ENCODE results near the gene ANTXR2.

The ANTXR2 gene

GRCh38 chr4:79886557-79886956, 186.5 kb downstream of the ANTXR2 start:
- no peak overlapping the region for H3K27ac ChIP-seq (ENCODE audit: poor library complexity, severe bottlenecking)
- no peak for TF ChIP-seq CTCF (IDR thresholded peaks at IDR 0.05; ENCODE audit: poor library complexity, severe bottlenecking)

GRCh38 chr4:79886021-79886420, 187.0 kb downstream of the ANTXR2 start:
- Histone ChIP-seq H3K27me3 (ENCODE audit: insufficient read depth, poor library complexity, severe bottlenecking) (no peaks in the 10 kb centered on the region), H3K4me3 (ENCODE audit: severe bottlenecking) (no peak overlapping the region), H3K9me3 (ENCODE audit: severe bottlenecking) (no peaks in the 10 kb centered on the region), H3K36me3 (ENCODE audit: low read depth) (no peaks in the 10 kb centered on the region), H3K27ac (ENCODE audit: poor library complexity, severe bottlenecking) (no peak overlapping the region), H3K4me1 (ENCODE audit: insufficient read depth, poor library complexity, severe bottlenecking) (no peaks in the 10 kb centered on the region)
- DNase-seq (ENCODE audit: low spot score): no peak
- no peak for ATAC-seq (ENCODE audit: low read depth)
- TF ChIP-seq CTCF (IDR thresholded peaks at IDR 0.05; ENCODE audit: poor library complexity, severe bottlenecking): no peak

More at GRCh38 chr4:79886557-79886956, 186.5 kb downstream of the ANTXR2 start:
- H3K9me3 ChIP-seq (ENCODE audit: severe bottlenecking): no peaks in the 10 kb centered on the region
- H3K27me3 ChIP-seq (ENCODE audit: insufficient read depth, poor library complexity, severe bottlenecking): no peaks in the 10 kb centered on the region
- DNase-seq (ENCODE audit: low spot score) (no peak), ATAC-seq (ENCODE audit: low read depth) (no peak)
- no peaks in the 10 kb centered on the region for H3K36me3 ChIP-seq (ENCODE audit: low read depth)
- no peak overlapping the region for H3K4me3 ChIP-seq (ENCODE audit: severe bottlenecking)
- H3K4me1 ChIP-seq (ENCODE audit: insufficient read depth, poor library complexity, severe bottlenecking): no peaks in the 10 kb centered on the region

- no peak for DNase-seq (ENCODE audit: low spot score)
- Histone ChIP-seq H3K4me3 (ENCODE audit: severe bottlenecking) (no peak overlapping the region), H3K9me3 (ENCODE audit: severe bottlenecking) (no peaks in the 10 kb centered on the region), H3K4me1 (ENCODE audit: insufficient read depth, poor library complexity, severe bottlenecking) (no peaks in the 10 kb centered on the region), H3K27ac (ENCODE audit: poor library complexity, severe bottlenecking) (no peak overlapping the region), H3K36me3 (ENCODE audit: low read depth) (no peaks in the 10 kb centered on the region), H3K27me3 (ENCODE audit: insufficient read depth, poor library complexity, severe bottlenecking) (no peaks in the 10 kb centered on the region)
- ATAC-seq (ENCODE audit: low read depth): no peak
- no peak for TF ChIP-seq CTCF (IDR thresholded peaks at IDR 0.05; ENCODE audit: poor library complexity, severe bottlenecking)
Measured at GRCh38 chr4:79883290-79883689, 189.7 kb downstream of the ANTXR2 start.

GRCh38 chr4:79882806-79883205, 190.2 kb downstream of the ANTXR2 start:
- no peak overlapping the region for H3K27ac ChIP-seq (ENCODE audit: poor library complexity, severe bottlenecking)
- H3K4me1 ChIP-seq (ENCODE audit: insufficient read depth, poor library complexity, severe bottlenecking): no peaks in the 10 kb centered on the region
- H3K9me3 ChIP-seq (ENCODE audit: severe bottlenecking): no peaks in the 10 kb centered on the region
- no peak for DNase-seq (ENCODE audit: low spot score)
- TF ChIP-seq CTCF (IDR thresholded peaks at IDR 0.05; ENCODE audit: poor library complexity, severe bottlenecking): no peak
- H3K27me3 ChIP-seq (ENCODE audit: insufficient read depth, poor library complexity, severe bottlenecking): no peaks in the 10 kb centered on the region
- no peaks in the 10 kb centered on the region for H3K36me3 ChIP-seq (ENCODE audit: low read depth)
- no peak for ATAC-seq (ENCODE audit: low read depth)
- H3K4me3 ChIP-seq (ENCODE audit: severe bottlenecking): no peak overlapping the region

- no peak for ATAC-seq (ENCODE audit: low read depth)
- DNase-seq (ENCODE audit: low spot score): no peak
- no peaks in the 10 kb centered on the region for H3K4me1 ChIP-seq (ENCODE audit: insufficient read depth, poor library complexity, severe bottlenecking)
- H3K27me3 ChIP-seq (ENCODE audit: insufficient read depth, poor library complexity, severe bottlenecking): no peaks in the 10 kb centered on the region
- no peak for TF ChIP-seq CTCF (IDR thresholded peaks at IDR 0.05; ENCODE audit: poor library complexity, severe bottlenecking)
- H3K27ac ChIP-seq (ENCODE audit: poor library complexity, severe bottlenecking): no peak overlapping the region
- H3K4me3 ChIP-seq (ENCODE audit: severe bottlenecking): no peak overlapping the region
- H3K36me3 ChIP-seq (ENCODE audit: low read depth): no peaks in the 10 kb centered on the region
- no peaks in the 10 kb centered on the region for H3K9me3 ChIP-seq (ENCODE audit: severe bottlenecking)
Measured at GRCh38 chr4:79881407-79881806, 191.6 kb downstream of the ANTXR2 start.
